ENCODE measurements around the gene TMEM62. TPM values are rescaled to one million over a fixed set of nuclear protein-coding genes. Genes with fewer than 3 reads are reported as not detected.
A peak's percentile ranks its signal among the peaks of the same experiment; 100 is the strongest.

TMEM62 gene
- total RNA-seq: 9.3 TPM
- long read RNA-seq, partial matches to known transcripts: 0 of 9 reads
- long read RNA-seq, other reads (novel, unspliced or antisense): 9 of 9 reads

DNA sequence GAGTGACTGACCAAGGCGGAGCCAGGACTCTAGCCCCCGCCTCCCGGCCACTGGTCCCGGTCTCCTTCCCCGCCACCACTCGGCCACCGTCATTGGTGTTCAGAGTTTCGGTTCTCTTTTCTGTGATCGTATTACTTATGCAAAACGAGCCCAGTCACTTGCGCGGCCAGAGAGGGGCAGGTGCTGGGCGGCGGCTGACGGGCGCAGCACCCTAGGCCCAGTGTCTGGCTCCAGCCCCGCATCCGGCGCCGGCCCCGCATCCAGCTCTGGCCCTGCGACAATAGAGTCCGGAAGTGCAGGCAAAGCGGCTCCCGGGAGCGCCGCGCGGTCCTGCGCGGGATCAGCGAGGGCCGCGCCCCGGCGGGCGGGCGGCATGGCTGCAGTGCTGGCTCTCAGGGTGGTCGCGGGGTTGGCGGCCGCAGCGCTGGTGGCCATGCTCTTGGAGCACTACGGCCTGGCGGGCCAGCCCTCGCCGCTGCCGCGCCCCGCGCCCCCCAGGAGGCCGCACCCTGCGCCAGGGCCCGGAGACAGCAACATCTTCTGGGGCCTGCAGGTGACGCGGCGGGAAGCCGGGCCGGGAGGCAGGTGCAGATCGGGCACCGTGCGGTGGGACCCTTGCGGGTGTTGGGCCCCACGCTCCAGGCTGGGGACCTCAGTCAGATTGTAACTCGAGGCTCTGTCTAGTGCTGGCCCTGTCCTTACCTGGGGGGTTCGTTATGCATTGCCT is at the start of gene TMEM62:
Gene TMEM62 (plus strand): TSS at position 157 of the 727 bp plus-strand sequence. CDS start 217 bp downstream, at position 374.
- intact Hi-C loops (cut with DNase I): loop anchor here (5.0 kb wide), 1 partner anchor 54 kb away; the partner anchor contains the start of gene CCNDBP1
- peak; percentile 93 for DNase-seq (ENCODE audit: low spot score)

DNA sequence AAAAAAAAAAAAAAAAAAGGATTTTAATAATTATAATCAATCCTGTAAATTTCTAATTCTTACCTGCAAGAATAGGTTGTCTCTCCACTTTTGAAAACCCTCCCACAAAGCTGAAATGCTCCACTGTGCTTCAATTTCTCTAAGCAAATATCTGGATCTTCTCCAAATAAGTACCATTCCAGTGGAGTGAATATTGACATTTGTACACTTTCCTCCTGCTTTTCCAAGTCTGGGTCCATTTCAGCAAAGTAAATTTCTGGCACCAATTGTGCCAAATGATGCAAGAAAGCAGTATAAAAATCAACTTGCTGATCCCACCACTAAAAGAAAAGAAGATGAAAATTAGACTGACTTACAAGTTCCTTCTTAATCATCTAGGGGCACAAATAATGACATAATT is 47.5 kb upstream of the TMEM62 start:
- DNase-seq (ENCODE audit: low spot score): no peak
- intact Hi-C loops (cut with DNase I): no loop called here

DNA sequence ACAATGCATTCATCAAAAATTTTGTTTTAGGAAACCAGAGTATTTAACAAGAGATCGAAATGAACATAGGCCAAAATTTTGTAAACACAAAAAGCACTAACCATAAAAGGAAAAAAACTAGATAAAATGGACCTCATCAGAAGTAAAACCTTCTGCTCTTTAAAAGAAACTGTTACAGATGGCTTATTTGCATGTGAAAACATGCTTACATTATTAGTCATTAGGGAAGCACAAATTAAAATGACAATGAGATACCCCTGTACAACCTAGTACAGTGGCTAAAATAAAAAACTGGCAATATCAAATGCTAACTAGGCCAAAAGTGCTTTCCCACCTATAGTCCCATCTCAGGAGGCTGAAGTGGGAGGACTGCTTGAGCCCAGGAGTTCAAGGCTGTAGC is 46.8 kb upstream of the TMEM62 start:
- intact Hi-C loops (cut with DNase I): no loop called here
- no peak for DNase-seq (ENCODE audit: low spot score)

DNA sequence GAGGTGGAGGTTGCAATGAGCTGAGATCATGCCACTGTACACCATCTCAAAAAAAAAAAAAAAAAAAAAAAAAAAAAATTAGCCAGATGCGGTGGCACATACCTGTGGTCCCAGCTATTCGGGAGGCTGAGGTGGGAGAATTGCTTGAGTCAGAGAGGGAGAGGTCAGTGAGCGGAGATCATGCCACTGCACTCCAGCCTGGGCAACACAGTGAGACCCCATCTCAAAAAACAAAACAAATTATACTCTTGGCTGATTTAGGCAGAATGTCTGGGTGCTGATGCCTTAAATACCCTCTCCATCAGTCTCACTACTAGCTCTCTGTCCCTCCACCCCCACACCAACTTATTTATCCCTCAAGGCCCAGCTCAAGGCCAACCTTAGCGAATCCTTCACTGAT is 41.5 kb upstream of the TMEM62 start:
- DNase-seq (ENCODE audit: low spot score): no peak
- intact Hi-C loops (cut with DNase I): no loop called here

DNA sequence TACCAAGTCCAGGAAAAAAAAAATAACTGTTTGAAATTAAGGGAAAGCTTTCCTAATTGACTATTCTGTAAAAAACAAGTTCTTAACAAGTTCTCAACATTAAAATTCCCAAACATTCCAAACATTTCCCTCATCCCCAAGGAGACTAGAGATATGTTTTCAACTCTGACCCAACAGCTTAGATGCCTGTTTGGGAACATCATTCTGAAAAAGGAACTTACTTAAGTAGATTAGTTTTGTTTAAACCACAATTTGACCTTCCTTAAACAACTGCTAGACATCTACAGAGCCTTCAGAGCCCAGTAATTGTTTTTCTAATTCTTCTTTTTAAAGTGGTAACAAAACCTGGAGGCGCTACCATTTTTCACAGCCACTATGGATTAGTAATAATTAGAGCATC is 40.4 kb upstream of the TMEM62 start:
- intact Hi-C loops (cut with DNase I): no loop called here
- no peak for DNase-seq (ENCODE audit: low spot score)

DNA sequence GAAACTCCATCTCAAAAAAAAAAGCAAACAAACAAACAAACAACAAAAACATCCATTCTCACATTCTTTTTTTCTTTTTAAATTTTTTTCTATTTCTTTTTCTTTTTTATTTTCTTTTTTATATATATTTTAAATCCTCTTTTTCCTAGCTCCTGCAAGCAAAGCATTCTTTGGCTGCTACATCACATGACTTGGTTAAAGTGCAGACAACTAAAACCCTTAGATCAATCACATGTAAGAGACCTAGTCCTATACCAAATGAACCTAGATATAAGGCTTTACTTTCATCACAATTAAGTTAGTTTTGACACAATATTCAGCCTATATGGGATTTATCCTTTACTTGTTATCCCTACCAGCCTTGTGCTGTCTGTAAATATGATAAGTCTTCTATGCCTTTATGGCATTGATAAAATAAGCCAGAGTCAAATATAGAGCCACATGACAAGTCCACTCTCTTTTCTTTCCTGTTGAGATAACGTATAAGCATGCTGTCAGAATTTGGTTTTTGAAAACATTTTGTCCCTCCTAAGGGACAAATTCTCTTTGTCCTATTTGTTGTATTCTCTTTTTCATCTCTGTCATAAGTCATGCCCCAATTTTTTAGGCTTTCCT is 38.9 kb upstream of the TMEM62 start:
- no peak for DNase-seq (ENCODE audit: low spot score)
- intact Hi-C loops (cut with DNase I): no loop called here

DNA sequence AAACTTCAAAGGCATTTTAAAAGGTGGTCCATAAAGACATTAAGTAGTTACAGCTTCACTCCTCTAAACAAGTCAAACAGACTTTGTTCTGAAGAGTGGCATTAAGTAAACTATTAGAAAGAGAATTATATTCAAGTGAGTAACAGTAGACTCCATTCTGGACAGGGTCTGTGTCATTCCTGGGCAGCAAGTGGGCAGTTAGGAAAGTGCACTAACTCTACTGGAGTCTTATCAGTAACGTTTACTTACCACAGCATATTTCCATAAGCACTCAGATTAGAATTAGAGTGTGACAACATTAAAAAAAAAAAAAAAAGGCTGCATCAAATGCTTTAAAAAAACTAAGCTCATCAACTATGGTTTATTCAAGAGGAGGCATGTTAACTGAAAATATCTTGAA is 38.1 kb upstream of the TMEM62 start:
- intact Hi-C loops (cut with DNase I): no loop called here

DNA sequence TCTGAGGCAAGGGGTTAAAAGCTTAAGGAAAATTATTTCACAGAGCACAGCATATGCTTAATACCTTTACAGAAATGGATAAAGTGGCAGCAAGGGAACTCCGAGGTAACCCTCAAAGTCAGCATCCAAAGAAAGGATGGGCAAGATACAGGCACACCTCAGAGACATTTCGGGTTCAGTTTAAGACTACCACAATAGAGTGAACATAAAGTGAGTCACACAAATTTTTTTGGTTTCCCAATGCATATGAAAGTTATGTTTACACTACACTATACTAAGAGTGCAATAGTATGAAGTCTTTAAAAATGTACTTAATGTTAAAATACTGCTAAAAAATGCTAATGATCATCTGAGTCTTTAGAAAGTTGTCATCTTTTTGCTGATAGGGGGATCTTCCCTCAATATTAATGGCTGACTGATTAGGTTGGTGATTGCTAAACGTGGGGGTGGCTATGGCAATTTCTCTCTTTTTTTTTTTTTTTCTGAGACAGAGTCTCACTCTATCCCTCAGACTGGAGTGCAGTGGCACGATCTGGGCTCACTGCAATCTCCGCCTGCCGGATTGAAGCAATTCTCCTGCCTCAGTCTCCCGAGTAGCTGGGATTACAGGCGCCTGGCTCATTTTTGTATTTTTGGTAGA is 37.6 kb upstream of the TMEM62 start:
- no peak for DNase-seq (ENCODE audit: low spot score)
- intact Hi-C loops (cut with DNase I): no loop called here

More for the DNA sequence above, 38.1 kb upstream of the TMEM62 start:
- no peak for DNase-seq (ENCODE audit: low spot score)

DNA sequence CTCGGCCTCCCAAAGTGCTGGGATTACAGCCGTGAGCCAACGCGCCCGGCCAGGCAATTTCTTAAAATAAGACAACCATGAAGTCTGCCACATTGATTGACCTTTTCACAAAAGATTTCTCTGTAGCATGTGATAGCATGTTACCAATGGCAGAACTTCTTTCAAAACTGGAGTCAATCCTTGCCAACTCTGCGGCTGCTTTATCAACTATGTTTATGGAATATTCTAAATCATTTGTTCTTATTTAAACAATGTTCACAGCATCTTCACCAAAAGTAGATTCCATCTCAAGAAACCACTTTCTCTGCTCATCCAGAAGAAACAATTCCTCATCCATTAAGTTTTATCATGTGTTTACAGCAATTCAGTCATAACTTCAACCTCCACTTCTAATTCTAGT is 37.0 kb upstream of the TMEM62 start:
- DNase-seq (ENCODE audit: low spot score): no peak
- intact Hi-C loops (cut with DNase I): no loop called here

DNA sequence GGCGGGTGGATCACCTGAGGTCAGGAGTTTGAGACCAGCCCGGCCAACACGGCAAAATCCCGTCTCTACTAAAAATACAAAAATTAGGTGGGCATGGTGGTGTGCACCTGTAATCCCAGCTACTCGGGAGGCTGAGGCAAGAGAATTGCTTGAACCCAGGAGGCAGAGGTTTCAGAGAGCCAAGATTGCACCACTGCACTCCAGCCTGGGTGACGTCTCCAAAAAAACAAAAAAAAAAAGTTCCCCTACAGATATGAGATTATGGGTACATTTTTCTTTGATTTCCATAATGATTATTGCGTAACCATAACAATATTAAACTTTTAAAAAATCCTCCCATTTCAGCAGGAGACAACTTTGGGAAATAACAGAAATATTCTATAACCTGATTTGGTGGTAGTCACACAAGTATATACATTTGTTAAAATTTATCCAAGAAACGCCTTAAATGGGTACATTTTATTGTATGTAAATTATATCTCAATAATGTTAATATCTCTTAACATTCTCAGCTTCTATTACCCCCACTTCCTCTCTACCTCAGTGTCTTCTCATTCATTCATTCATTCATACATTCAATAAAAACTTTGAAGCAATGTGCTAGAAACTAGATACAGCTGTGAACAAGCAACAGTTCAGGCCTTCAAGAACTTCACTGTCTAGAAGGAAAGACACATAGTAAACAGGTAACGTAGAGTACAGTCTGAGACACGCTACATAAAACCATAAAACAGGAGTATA is 34.1 kb upstream of the TMEM62 start:
- intact Hi-C loops (cut with DNase I): no loop called here
- DNase-seq (ENCODE audit: low spot score): no peak

DNA sequence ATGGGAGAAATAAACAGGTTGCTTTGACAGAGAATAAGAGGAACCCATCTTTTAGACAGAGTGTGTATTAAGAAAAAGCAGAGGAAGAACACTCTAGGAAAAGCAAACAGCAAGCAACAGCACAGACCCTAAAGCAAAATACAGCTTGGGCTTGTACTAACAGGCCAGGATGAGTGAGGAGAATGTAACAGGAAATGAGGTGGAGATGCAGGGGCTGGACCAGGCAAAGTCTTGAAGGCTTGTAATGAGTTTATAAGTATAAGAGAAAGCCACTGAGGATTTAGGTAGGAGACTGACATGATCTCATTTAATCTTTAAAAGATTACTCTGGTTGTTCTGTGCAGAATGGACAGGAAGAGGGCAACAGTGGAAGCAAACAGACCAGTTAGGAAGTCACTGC is 32.4 kb upstream of the TMEM62 start:
- intact Hi-C loops (cut with DNase I): no loop called here
- no peak for DNase-seq (ENCODE audit: low spot score)

DNA sequence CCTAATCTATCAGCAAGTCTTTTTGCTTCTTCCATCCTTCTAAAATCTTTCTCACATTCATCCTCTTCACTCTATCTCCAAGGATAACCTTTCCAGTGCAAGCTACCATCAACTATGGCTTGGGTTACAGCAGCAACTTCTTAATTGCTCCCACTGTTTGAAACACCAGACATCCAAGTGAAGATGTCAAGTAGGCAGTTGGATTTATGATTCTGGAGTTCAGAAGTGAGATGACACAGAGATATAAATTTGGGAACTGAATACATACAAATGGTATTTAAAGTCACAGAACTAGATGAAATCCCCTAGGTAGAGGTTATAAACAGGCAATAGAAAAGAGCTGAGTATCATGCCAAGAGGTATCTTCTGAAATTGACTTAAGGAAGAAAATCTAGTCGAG is 31.2 kb upstream of the TMEM62 start:
- intact Hi-C loops (cut with DNase I): no loop called here

DNA sequence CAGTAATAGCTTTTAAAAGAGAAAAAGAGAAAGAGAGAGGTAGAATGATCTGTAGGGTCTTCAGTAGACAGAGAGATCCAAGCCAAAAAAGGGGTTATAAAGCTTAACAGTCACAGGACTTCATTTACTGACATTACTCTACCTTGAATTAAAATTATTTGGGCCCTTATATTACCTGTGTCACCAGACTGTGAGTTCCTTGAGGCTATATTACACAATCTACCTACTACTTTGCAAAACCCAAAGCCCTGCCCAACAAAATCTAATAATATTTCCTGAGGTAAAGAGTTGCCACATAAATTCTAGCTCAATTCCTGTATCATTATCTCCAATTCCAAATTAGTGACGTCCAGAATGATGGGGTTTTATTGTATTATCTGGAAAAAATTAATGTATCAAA is 29.5 kb upstream of the TMEM62 start:
- no peak for DNase-seq (ENCODE audit: low spot score)
- intact Hi-C loops (cut with DNase I): no loop called here

More for the DNA sequence above, 31.2 kb upstream of the TMEM62 start:
- no peak for DNase-seq (ENCODE audit: low spot score)

DNA sequence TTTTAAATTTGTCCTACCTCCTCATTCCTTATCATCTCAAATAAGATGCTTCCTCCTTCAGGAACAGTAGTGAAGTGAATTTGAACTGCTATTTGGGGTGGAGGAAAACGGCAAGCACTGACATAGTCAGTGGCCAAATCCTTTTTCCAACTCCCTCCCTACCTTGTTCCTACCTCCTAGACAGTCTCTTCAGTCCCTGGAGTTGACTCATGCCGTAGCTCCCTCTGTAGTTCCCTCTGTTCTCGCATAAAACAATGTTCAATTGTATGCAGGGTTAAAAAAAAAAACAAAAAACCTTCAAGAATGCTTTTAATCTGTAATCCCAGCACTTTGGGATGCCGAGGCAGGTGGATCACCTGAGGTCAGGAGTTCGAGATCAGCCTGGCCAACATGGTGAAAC is 29.0 kb upstream of the TMEM62 start:
- no peak for DNase-seq (ENCODE audit: low spot score)
- intact Hi-C loops (cut with DNase I): no loop called here

DNA sequence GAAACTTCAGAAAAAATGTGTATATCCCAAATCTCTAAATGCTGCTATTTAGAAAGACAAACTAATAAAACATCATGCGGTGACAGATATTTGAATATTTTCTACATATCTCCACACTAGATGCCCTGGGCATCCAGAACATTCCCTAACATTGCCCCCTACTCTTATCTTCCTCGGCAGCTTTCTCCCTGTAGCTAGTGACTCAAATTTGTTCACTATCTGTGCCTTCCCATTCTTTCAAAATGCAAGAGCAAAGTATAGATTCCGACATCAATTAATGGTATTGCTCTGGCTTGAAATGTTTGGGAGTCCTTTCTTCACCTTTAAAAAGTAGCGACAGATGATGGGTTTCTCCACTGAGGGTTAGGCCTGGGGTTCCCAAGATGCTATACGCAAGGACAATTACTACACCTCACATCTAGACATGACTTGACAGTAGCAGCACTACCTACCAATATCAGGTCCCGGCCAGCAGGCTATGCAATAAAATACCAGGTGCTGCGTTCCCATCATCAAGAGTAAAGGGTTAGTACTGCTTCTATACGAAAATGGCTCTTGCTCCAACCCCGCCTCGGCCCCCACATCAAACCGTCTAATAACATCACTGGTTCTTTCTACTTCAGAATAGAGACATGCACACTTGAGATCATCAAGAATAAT is 28.2 kb upstream of the TMEM62 start:
- intact Hi-C loops (cut with DNase I): loop anchor here (5.0 kb wide), 1 partner anchor 82 kb away; the partner anchor contains the start of gene CCNDBP1
- DNase-seq (ENCODE audit: low spot score): no peak

DNA sequence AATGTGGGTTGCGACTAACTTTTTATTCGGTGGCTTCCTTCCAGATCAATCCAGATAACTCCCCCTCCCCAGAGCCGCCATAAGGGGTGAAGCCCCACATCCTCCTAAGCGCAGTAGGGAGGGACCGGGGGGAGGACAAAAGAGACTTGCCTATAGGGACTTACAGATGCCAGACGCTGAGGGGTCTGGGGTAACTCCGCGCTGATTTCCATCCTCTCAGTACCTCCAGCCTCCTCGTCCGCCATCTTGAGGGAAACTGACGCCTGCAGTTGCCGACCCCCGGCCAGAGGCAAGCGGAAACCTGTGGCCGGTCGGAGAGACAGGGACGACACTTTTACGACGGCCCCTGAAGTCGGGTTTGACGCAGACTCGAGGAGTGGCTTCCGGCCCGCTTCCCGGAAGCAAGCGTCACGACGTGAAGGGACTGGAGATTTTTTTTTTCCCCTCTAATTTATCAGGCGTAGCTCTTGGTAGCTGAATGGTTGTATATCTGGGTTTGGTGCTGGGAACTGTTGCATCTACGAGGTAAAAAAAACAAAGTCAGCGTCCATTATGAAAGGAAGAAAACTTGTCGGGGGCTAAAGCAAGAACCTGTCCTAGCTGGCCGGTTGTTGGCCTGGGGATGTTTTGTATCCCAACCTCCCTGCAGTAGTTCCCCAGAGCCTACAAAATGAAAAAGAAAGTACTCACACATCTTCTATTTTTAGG is 27.5 kb upstream of the TMEM62 start, which contains the start of gene UBR1:
Gene UBR1 (minus strand): TSS at position 261 of the 708 bp plus-strand sequence. CDS start 16 bp downstream, at position 245.
- DNase-seq (ENCODE audit: low spot score): peak; percentile 94
- intact Hi-C loops (cut with DNase I): loop anchor here (5.0 kb wide), 1 partner anchor 81 kb away; the partner anchor contains the start of gene CCNDBP1

DNA sequence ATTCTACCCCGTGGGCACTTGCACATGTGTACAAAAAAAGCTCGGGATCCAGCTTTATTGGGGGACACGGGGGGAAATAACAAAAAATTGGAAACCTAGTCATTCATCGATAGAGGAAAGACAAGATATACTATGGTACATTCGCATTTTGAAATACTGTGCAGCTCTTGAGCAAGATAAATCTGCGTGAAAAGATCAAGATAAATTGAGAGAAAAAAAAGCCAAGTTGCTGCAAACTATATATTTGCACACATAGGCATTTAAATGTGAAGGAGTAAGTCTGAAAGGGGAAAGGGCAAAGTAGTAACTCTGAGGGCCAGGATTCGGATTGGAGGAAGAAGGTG is 26.9 kb upstream of the TMEM62 start:
- no peak for DNase-seq (ENCODE audit: low spot score)
- intact Hi-C loops (cut with DNase I): loop anchor here (5.0 kb wide), 1 partner anchor 81 kb away; the partner anchor contains the start of gene CCNDBP1

DNA sequence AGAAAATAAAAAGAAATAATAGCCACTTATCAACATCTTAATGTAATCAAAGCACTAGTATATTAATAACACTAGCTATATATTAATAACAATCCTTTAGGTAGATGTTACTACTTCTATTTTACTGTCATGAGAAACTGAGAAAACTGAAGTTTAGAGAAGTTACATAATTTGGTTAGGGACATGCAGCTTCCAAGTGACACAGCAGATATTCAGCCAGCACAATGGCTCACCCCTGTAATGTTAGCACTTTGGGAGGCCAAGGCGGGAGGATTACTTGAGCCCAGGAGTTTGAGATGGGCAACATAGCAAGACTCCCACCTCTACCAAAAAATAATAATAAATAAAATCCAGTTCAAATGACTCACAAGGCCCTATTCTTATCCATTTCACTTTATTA is 25.6 kb upstream of the TMEM62 start:
- DNase-seq (ENCODE audit: low spot score): no peak
- intact Hi-C loops (cut with DNase I): loop anchor here (5.0 kb wide), 1 partner anchor 80 kb away; the partner anchor contains the start of gene CCNDBP1

DNA sequence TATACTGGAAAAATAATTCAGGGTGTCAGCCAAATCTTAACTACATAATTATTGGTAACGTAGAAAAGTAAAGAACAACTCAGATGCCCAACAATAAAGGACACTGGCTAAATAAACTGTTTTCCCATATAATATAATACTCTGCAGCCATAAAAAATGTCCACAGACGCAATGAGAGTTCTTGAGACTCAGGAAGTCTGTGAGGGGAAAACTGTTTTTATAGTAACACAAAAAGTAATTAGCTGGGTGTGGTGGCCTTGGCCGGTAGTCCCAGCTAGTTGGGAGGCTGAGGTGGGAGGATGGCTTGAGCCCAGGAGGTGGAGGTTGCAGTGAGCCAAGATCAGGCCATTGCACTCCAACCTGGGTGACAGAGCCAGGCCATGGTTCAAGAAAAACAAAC is 22.0 kb upstream of the TMEM62 start:
- no peak for DNase-seq (ENCODE audit: low spot score)
- intact Hi-C loops (cut with DNase I): no loop called here
